ENCODE data around the gene YTHDC1.
"Not testable (repeated sequence)": the region's sequence is repeated elsewhere in the genome, so short reads cannot be mapped to it uniquely, and the experiment has no call there.

Gene YTHDC1

DNA sequence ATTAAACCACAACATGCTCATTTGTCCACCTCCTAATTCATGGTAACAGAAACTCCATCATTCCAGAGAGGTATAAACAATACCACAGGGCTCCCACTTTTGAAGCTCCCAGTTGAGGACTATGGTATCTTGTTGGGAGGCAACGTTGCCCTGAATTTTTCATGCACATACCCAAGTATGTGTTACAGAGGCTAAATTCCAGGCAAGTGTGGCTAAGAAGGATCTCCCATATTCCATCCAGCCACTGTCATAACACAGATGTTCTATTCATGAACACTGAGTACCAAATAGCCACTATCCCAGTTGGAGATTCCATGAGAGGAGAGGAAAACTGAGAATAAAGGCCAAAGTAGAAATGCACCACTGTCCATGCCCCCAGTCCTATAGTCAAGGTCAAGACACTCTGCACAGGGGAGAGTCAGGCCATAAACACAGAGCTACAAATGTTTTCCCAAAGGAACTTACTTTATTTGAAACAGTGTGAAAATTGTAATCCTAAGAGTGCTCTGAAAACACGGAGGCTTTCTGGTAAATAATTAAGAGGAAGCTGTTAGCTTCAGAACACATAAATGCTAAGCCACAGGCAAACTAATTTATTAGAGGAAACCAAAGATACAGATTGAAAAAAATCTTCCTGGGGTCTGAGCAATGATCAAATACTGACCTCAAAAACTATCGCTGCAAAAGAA lies 62.0 kb downstream of the YTHDC1 start:
- no peak for DNase-seq

DNA sequence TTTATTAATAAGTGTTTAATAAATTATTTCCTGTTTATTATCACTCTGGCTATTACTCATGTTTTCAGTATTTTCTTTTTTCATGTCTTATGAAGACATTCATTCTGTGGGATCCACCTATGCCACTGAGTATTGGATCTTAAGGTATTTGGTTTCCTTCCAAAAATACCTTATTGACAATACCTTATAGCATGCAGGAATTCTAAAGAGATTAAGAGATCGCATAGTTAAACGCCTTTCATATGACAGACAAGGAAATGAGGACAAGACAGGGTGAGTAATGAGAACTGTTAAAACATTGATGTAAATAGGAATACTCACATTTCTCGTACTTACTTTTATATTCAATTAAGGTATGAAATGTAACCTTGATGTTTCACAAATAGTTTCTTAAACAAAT lies 66.2 kb downstream of the YTHDC1 start:
- DNase-seq = no peak

DNA sequence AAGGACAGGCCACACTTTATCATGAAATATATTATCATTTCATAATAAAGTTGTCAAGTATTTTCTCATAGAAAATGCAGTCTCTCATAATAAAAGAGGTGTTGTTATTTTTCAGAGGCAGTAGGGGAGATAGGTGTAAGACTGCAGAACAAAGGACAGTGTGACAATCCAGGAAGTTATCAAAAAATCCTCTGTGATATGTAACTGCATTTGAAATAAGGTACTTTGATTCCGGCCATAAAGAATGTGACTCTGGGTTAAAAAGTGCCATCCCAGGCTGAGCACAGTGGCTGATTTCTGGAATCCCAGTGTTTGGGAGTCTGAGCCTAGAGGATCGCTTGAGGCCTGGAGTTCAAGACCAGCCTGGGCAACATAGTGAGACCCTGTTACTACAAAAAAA lies 66.8 kb downstream of the YTHDC1 start:
- DNase-seq = no peak

DNA sequence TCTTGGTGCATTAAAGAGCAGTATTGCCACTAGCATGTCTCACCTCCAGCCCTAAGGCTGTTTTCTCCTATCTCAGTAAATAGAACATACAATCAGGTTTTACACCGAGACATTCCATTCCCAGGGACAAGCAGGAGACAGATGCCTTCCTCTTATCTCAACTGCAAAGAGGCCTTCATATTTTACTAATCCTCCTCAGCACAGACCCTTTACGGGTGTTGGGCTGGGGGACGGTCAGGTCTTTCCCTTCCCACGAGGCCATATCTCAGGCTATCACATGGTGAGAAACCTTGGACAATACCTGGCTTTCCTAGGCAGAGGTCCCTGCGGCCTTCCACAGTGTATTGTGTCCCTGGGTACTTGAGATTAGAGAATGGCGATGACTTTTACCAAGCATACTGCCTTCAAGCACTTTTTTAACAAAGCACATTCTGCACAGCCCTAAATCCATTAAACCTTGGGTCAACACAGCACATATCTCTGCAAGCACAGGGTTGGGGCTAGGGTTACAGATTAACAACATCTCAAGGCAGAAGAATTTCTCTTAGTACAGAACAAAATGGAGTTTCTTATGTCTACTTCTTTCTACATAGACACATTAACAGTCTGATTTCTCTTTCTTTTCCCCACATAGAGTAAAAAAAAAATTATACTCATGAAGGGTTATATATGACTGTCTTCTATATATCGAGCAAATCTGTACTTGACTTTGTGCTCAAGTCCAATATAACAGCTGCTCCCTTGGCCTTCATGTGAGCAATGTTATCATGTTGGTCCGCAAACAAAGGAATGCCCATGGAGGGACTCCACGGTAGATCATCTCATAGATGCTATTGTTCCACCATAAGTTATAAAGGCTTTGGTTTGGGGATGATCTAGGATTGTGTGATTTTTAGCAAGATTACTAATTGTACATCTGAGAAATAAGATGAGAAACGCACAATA lies 67.8 kb downstream of the YTHDC1 start:
- not testable (repeated sequence) for DNase-seq

DNA sequence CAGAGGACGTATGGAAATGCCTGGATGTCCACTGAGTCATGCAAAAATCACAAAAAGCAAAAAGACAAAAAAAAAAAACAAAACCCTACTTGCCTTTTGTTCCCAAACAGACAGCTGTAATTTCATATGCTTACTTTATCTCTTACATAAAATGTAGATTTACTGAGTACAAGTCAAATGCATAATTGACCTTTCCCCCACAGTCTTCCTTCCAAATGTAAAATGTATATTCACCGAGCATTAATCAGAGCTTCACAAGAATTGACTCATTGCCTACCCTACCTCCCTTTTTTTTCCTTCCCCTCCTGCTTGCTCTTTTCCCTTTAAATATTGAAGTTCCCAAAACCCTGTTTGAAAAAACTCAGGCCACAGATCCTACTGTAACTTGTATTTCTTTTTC lies 71.9 kb downstream of the YTHDC1 start:
- DNase-seq = no peak

DNA sequence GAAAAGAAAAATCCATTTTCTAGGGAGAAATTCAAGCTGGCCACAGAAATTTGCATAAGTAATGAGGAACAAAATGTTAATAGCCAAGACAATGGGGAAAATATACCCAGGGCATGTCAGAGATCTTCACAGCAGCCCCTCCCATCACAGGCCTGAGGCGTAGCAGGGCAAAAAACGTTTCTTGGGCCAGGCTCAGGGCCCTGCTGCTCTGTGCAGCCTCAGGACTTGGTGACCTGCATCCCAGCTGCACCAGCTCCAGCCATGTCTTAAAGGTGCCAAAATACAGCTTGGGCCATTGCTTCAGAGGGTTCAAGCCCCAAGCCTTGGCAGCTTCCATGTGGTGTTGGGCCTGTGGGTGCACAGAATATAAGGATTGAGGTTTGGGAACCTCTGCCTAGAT lies 72.3 kb downstream of the YTHDC1 start:
- no peak for DNase-seq

DNA sequence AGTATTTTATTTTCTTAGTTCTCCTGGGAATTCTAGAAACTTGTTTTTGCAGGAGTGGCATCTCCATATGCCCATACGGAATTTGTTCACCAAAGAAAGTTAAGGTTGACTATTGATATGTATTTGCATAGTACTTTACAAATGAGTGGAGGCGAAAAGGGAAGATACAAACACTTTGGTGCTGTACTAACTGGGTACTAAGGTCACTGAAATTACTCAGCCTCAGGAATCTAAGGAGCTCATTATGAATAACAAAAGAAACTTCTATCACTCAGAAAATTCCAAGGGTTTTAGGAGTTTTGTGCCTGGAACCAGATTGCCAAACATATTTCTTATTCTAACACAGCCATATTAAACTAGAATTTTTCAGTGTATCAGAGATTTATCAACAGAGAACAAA lies 77.0 kb downstream of the YTHDC1 start:
- no peak for DNase-seq

DNA sequence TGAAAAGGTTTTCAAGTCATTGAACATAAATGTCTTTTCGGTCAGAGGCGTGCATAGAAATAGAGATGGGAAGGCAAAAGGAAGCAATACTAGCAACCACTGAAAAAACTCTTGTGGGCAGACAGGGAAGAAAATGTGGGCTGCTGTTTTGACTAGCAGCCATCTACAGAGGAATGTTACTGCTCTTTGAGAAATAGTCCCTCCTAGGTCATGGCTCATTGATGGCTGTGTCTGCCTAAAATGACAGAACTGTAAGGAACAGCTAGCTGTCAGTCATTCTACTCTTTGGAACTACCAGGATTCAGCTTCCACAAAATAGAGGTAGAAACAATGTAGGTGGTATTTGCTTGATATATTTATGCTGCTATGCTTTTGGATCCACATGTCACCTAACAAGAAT lies 77.5 kb downstream of the YTHDC1 start:
- DNase-seq = no peak

DNA sequence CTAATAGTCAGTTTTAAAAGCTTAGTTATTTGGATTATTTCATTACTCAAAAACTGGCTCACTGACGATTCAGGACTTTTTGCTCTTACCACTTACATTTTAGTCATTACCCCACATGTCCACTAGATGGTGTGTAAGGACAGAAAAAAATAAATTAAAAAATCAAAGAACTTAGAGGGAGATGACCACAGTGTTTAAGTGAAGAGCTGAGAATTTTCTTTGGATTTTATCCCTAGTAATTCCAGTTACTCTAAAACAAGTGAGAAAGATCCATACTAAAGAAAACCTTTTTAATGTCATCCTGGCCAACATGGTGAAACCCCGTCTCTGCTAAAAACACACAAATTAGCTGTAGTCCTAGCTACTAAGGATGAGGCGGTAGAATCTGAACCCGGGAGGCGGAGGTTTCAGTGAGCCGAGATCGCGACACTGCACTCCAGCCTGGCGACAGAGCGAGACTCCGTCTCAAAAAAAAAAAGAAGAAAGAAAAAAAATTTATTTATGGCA lies 78.0 kb downstream of the YTHDC1 start:
- no peak for DNase-seq

DNA sequence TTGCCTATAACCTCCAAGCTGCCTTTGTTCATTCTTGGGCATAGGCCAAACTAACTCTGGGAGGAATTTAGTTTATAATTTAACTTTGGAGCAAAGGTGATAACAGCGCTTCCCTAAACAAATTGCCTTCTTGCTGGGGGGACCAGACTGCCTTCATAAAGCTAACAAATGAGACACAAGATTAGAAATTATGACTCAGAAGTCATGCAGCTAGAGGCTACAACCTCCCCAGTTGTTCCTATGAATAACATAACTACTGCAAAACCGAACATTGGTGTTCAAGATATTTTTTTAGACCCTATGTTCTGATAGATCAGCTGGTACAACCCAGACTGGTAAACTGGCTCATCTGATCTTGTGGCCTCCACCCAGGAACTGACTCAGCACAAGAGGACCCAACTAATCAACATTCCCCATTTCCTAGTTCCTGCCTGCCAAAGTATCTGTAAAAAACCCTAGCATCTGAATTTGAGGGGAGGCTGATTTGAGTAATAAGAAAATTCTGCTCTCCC lies 82.4 kb downstream of the YTHDC1 start:
- DNase-seq = no peak

DNA sequence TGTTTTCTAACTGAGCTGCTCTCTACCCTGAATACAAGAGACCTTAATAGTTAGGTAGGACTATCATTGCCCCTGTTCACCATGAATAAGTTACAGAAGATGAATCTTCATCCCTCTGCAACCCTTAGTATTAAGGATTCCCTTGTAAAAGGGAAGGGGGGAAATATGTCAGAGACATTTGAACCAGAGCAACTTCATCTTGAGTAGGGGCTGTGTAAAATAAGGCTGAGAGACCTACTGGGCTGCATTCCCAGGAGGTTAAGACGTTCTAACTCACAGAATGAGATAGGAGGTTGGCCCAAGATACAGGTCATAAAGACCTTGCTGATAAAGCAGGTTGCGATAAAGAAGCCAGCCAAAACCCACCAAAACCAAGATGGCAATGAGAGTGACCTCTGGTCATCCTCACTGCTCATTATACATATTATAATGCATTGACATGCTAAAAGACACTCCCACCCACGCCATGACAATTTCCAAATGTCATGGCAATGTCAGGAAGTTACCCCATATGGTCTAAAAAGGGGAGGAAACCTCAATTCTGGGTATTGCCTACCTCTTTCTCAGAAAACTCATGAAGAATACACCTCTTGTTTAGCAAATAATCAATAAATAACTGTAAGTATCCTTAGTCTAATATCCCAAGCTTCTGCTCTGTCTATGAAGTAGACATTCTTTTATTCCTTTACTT lies 84.9 kb downstream of the YTHDC1 start:
- DNase-seq = no peak

Measured in stimulated activated CD8-positive, alpha-beta memory T cell treated with anti-CD3 and anti-CD28 coated beads, Interleukin-4, amount 100 ng/mL, for 48 hours (primary cell).